Neural crest cell (in vitro differentiated cells): ENCODE measurements around the gene RNASE7. TPM values are rescaled to one million over a fixed set of nuclear protein-coding genes. Genes with fewer than 3 reads are reported as not detected.

Source experiments
- DNase-seq: peaks from one replicate; pipeline ENCODE4 v3.0.0; 2021; ENCODE audit warnings: low read depth, mixed read lengths, low spot score
- H3K27ac Mint-ChIP-seq: one replicate; pipeline ENCODE4 v1.8.0; 2021; ENCODE audit warnings: mild to moderate bottlenecking, mixed read lengths; ENCODE audit not compliant: unreplicated experiment
- H3K27me3 Mint-ChIP-seq: 2 replicates; pipeline ENCODE4 v1.8.0; 2021; ENCODE audit warnings: low read depth, mild to moderate bottlenecking, mixed read lengths
- H3K36me3 Mint-ChIP-seq: 2 replicates; pipeline ENCODE4 v1.8.0; 2021; ENCODE audit warnings: low read depth, mild to moderate bottlenecking, mixed read lengths
- H3K4me1 Mint-ChIP-seq: 2 replicates; pipeline ENCODE4 v1.8.0; 2021; ENCODE audit warnings: mixed read lengths
- H3K4me3 Mint-ChIP-seq: one replicate; pipeline ENCODE4 v1.8.0; 2021; ENCODE audit warnings: mild to moderate bottlenecking, mixed read lengths
- H3K9me3 Mint-ChIP-seq: 2 replicates; pipeline ENCODE4 v1.8.0; 2021; ENCODE audit warnings: mixed read lengths
- total RNA-seq: library from RNA; stranded (reverse); gene quantifications from 2 replicates; pipeline ENCODE4 v1.2.1, GENCODE V29; 2021
- TF ChIP-seq, protein P1 (sequence below): fragments of 200-600 bp; sonication (generic); conservative IDR thresholded peaks from 2 replicates; pipeline ENCODE4 v1.5.0; 2021; ENCODE audit warnings: antibody characterized with exemption, mild to moderate bottlenecking

The RNASE7 gene
- total RNA-seq, 1 donor from 2014 or later: not detected

DNA sequence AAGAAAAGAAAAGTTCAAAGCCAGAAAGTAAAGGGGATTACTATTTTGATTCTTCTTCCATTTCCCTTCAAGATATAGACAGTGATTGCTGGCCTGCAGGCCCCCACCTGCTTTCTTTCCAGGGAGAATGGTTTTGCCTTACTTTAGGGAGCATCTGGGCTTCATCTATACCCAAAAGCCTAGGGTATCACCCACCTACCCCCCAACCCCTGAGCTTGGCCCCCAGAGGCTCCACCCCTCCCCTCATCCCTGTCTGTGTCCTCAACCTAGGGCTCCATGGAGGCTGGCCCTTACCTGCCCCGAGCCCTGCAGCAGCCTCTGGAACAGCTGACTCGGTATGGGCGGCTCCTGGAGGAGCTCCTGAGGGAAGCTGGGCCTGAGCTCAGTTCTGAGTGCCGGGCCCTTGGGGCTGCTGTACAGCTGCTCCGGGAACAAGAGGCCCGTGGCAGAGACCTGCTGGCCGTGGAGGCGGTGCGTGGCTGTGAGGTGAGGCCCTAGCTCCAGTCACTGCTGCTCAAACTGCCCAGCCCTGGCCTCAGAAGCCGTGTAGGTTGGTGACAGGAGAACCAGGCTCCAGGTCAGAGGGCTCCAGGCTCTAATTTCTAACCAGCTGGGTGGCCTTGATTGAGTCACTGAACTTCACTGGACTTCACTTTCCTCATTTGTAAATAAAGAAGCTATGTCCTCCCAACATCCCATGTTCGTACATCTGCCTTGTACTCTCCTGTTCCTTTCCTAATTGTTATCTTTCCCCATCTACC, 41.6 kb downstream of the RNASE7 start:
- H3K27me3 Mint-ChIP-seq: peaks cover 12% of the 10 kb centered on the region
- H3K27ac Mint-ChIP-seq: no peak overlapping the region
- TF ChIP-seq, protein P1, sequence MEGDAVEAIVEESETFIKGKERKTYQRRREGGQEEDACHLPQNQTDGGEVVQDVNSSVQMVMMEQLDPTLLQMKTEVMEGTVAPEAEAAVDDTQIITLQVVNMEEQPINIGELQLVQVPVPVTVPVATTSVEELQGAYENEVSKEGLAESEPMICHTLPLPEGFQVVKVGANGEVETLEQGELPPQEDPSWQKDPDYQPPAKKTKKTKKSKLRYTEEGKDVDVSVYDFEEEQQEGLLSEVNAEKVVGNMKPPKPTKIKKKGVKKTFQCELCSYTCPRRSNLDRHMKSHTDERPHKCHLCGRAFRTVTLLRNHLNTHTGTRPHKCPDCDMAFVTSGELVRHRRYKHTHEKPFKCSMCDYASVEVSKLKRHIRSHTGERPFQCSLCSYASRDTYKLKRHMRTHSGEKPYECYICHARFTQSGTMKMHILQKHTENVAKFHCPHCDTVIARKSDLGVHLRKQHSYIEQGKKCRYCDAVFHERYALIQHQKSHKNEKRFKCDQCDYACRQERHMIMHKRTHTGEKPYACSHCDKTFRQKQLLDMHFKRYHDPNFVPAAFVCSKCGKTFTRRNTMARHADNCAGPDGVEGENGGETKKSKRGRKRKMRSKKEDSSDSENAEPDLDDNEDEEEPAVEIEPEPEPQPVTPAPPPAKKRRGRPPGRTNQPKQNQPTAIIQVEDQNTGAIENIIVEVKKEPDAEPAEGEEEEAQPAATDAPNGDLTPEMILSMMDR: no peak
- peaks cover 19% of the 10 kb centered on the region for H3K4me1 Mint-ChIP-seq
- peaks cover 29% of the 10 kb centered on the region for H3K36me3 Mint-ChIP-seq
- no peak for DNase-seq
- H3K9me3 Mint-ChIP-seq: no peaks in the 10 kb centered on the region
- H3K4me3 Mint-ChIP-seq: peak overlapping the region; percentile 23

DNA sequence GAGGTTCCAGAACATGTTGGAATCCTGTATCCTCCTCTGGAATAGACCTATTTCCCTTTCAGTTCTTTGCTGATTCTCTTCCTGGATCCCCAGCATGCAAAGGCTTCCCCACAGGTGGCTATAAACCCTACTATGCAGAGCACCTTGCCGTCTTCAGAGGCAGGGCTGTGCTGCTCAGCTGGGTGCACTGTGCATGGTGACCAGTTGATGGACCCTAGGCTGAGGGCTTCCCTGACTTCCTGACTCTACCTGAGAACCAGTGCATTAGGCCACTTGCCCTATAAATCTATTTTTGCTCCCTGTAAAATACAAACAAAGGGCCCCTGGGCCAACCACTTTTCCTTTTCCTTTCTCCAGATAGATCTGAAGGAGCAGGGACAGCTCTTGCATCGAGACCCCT, 42.2 kb downstream of the RNASE7 start:
- Mint-ChIP-seq H3K9me3 (no peaks in the 10 kb centered on the region), H3K4me1 (peaks cover 25% of the 10 kb centered on the region), H3K27ac (no peak overlapping the region), H3K36me3 (peaks cover 35% of the 10 kb centered on the region), H3K4me3 (peak overlapping the region; percentile 23), H3K27me3 (peaks cover 12% of the 10 kb centered on the region)
- TF ChIP-seq, protein P1: no peak
- no peak for DNase-seq

DNA sequence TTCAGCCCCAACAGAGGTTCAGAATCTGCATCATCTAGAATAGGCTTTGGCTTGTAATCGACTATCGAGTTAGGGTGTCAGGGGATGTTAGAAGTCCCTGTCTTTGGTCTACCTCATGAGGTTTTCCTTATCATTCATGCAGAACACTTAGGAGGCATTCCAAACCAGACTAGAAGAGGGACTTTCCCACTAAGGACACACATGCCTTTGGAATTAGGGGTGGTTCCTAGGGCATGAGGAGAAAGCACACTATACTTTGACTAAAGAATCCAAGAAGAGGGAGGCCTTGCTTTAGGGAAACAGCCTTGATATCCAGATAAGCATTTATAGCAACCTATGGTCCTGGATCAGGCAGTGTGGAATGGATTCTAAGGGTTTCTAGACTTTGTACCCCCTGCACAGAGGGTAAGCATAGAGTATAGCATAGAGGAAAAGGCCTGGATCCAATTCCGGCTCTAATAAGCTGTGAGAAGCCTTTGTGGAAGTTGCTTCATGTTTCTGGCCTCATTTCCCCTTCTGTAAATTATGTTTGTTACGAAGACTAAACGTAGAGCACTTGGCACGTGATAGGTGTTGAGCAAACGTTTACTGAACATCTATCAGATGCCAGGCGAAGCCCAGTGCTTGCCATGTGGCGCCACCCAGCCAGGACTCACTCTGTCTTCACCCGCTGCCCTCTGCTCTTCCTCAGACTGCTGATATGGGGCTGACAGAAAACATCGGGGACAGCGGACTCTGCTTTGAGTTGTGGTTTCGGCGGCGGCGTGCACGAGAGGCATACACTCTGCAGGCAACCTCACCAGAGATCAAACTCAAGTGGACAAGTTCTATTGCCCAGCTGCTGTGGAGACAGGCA, 43.1 kb downstream of the RNASE7 start:
- Mint-ChIP-seq H3K27me3 (peaks cover 12% of the 10 kb centered on the region), H3K4me3 (peak overlapping the region; percentile 23), H3K9me3 (no peaks in the 10 kb centered on the region), H3K27ac (peak overlapping the region; percentile 82), H3K36me3 (peaks cover 35% of the 10 kb centered on the region), H3K4me1 (peaks cover 26% of the 10 kb centered on the region)
- no peak for DNase-seq
- TF ChIP-seq, protein P1: no peak

DNA sequence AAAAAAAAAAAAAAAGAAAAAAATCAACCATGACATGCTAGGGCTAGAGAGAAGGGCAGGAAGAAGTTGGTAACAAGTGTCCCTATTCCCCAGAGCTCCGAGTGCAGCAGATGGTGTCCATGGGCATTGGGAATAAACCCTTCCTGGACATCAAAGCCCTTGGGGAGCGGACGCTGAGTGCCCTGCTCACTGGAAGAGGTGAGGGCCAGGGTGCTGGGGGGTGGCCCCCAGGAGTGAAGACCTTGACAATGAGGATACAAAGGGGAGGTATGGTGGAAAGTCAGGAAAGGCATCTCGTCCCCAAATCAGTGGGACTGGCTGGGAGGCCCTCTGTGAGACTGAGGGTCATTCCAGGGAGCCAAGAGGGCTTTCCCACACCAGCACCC, 44.7 kb downstream of the RNASE7 start:
- DNase-seq: no peak
- Mint-ChIP-seq H3K36me3 (peaks cover 37% of the 10 kb centered on the region), H3K27ac (no peak overlapping the region), H3K9me3 (no peaks in the 10 kb centered on the region), H3K4me3 (peak overlapping the region; percentile 6), H3K4me1 (peaks cover 33% of the 10 kb centered on the region), H3K27me3 (peaks cover 10% of the 10 kb centered on the region)
- TF ChIP-seq, protein P1: no peak

DNA sequence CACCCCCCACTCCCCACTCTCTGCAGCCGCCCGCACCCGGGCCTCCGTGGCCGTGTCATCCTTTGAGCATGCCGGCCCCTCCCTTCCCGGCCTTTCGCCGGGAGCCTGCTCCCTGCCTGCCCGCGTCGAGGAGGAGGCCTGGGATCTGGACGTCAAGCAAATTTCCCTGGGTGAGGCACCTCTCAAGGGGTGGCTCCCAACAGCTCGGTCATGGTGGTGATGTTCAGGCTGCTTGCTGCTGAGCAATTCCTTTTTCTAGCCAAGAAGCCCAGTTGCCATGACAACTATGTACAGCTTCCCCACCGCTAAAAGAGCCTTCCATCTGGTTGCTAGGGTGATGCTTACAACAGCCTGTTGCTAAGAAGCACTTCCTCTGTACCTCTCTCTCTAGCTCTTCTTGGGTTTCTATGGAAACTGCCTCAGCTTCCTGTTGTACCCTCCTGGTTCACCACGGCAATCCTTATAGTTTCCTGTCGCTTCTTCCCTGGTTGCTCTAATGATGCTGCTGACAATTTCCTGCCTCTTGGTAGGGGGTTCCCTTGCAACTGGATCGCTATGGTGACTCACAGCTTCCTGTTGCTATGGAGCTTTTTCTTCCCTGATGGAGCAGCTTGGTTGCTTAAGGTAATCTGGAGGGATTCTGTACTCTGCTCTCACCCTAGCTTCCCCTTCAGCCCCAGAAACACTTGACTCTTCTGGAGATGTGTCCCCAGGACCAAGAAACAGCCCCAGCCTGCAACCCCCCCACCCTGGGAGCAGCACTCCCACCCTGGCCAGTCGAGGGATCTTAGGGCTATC, 45.3 kb downstream of the RNASE7 start:
- H3K36me3 Mint-ChIP-seq: peaks cover 39% of the 10 kb centered on the region

More for the DNA sequence above, 45.3 kb downstream of the RNASE7 start:
- Mint-ChIP-seq H3K27me3 (peaks cover 11% of the 10 kb centered on the region), H3K27ac (peak overlapping the region; percentile 89), H3K4me3 (peak overlapping the region; percentile 83), H3K9me3 (no peaks in the 10 kb centered on the region), H3K4me1 (peaks cover 35% of the 10 kb centered on the region)
- TF ChIP-seq, protein P1: no peak
- peak; percentile 49 for DNase-seq
